ENCODE results near the gene PPME1.

DNA sequence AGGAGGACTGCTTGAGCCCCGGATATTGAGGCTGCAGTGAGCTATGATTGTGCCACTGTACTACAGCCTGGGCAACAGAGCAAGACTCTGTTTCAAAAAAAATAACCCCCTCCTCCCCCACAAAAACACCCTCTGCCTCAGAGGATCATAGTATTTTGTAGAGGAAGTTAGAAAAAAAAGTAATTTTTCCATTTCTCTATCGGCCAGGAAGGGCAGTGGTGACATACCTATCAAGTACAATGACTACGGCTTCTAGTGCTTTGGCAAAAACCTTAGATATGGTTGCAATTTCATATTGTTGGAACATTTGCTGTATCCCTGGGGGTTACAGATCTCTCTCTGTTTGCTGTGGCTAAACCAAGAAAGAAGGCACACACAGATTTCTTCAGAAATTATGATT lies 29.2 kb upstream of the PPME1 start:
- TF ChIP-seq EP300 (IDR thresholded peaks at IDR 0.05): no peak
- no peak for TF ChIP-seq POLR2AphosphoS5 (IDR thresholded peaks at IDR 0.05)
- no peak for TF ChIP-seq POLR2A (IDR thresholded peaks at IDR 0.05)

All from upper lobe of left lung (tissue), 4 donors.